Loucy (cell line): Measurements from ENCODE around the gene LTBP4.

Source experiments
- H2AFZ ChIP-seq: fragments of 200-600 bp; sonication (generic); 2 replicates; pipeline ENCODE4 v1.6.0; 2016; ENCODE audit warnings: antibody characterized with exemption, mild to moderate bottlenecking, low read length, moderate library complexity
- H3F3A ChIP-seq: fragments of 200-600 bp; 2 replicates; pipeline ENCODE4 v1.6.0; 2016; ENCODE audit warnings: antibody characterized with exemption, low read depth, mild to moderate bottlenecking
- H3K27me3 ChIP-seq: fragments of 200-600 bp; sonication (generic); 2 replicates; pipeline ENCODE4 v1.6.1; 2014; ENCODE audit warnings: low read length, mild to moderate bottlenecking; ENCODE audit not compliant: insufficient read depth, poor library complexity, severe bottlenecking
- H3K36me3 ChIP-seq: fragments of 200-600 bp; sonication (generic); 2 replicates; pipeline ENCODE4 v1.6.1; 2016; ENCODE audit warnings: low read length; ENCODE audit not compliant: insufficient read depth
- H3K4me1 ChIP-seq: fragments of 200-600 bp; sonication (generic); 2 replicates; pipeline ENCODE4 v1.5.1; 2014; ENCODE audit warnings: low read length, mild to moderate bottlenecking; ENCODE audit not compliant: insufficient read depth, poor library complexity, severe bottlenecking
- H3K4me2 ChIP-seq: fragments of 200-600 bp; sonication (generic); 2 replicates; pipeline ENCODE4 v1.6.0; 2014; ENCODE audit warnings: antibody characterized with exemption, low read length, low read depth, mild to moderate bottlenecking; ENCODE audit not compliant: poor library complexity, severe bottlenecking
- H3K4me3 ChIP-seq: fragments of 200-600 bp; sonication (generic); 2 replicates; pipeline ENCODE4 v1.5.1; 2014; ENCODE audit warnings: low read length, mild to moderate bottlenecking, mixed read lengths; ENCODE audit not compliant: poor library complexity, severe bottlenecking
- H3K79me2 ChIP-seq: fragments of 200-600 bp; sonication (generic); 2 replicates; pipeline ENCODE4 v1.6.1; 2014; ENCODE audit warnings: low read length; ENCODE audit not compliant: insufficient read depth
- H3K9ac ChIP-seq: fragments of 200-600 bp; sonication (generic); 2 replicates; pipeline ENCODE4 v1.6.0; 2014; ENCODE audit warnings: mild to moderate bottlenecking, low read depth, low read length, moderate library complexity; ENCODE audit not compliant: poor library complexity, severe bottlenecking
- H3K9me2 ChIP-seq: fragments of 200-600 bp; sonication (generic); replicated peaks from 2 replicates; pipeline ENCODE4 v1.6.1; 2016; ENCODE audit warnings: low read depth, low read length, mixed read lengths
- H3K9me3 ChIP-seq: fragments of 200-600 bp; sonication (generic); 2 replicates; pipeline ENCODE4 v1.6.1; 2014; ENCODE audit warnings: mild to moderate bottlenecking, antibody characterized with exemption, low read length, low read depth; ENCODE audit not compliant: insufficient read depth
- H4K20me1 ChIP-seq: fragments of 200-600 bp; sonication (generic); 2 replicates; pipeline ENCODE4 v1.6.0; 2014; ENCODE audit warnings: antibody characterized with exemption, low read length, mild to moderate bottlenecking; ENCODE audit not compliant: insufficient read depth, poor library complexity, severe bottlenecking
- CTCF ChIP-seq: fragments of 200-600 bp; sonication (generic); conservative IDR thresholded peaks from 2 replicates; pipeline ENCODE4 v1.5.1; 2014; ENCODE audit warnings: mild to moderate bottlenecking, antibody characterized with exemption, low read length
- EZH2phosphoT487 ChIP-seq: fragments of 200-600 bp; IDR thresholded peaks from 2 replicates; pipeline ENCODE4 v1.6.1; 2018; ENCODE audit warnings: antibody characterized with exemption, mild to moderate bottlenecking, moderate library complexity, borderline replicate concordance

The LTBP4 gene

GRCh38 chr19:40617961-40618360 is 16.8 kb downstream of the LTBP4 start:
- H3K27me3 ChIP-seq: no peaks in the 10 kb centered on the region
- no peak overlapping the region for H2AFZ ChIP-seq
- no peak overlapping the region for H3K4me3 ChIP-seq
- no peaks in the 10 kb centered on the region for H3K9me3 ChIP-seq
- H3K36me3 ChIP-seq: peaks cover 8% of the 10 kb centered on the region; the same call in 1 of the 2 replicates
- no peaks in the 10 kb centered on the region for H3F3A ChIP-seq
- H3K4me2 ChIP-seq: no peak overlapping the region
- no peak for TF ChIP-seq CTCF
- TF ChIP-seq EZH2phosphoT487: no peak
- H3K79me2 ChIP-seq: no peaks in the 10 kb centered on the region
- H3K4me1 ChIP-seq: peaks cover 12% of the 10 kb centered on the region
- H3K9me2 ChIP-seq: no peaks in the 10 kb centered on the region
- peaks cover 12% of the 10 kb centered on the region for H4K20me1 ChIP-seq
- no peak overlapping the region for H3K9ac ChIP-seq

GRCh38 chr19:40619333-40620160 is 18.4 kb downstream of the LTBP4 start:
- TF ChIP-seq EZH2phosphoT487: no peak
- no peak for TF ChIP-seq CTCF
- H3K36me3 ChIP-seq: peaks cover 8% of the 10 kb centered on the region; the same call in 1 of the 2 replicates
- no peak overlapping the region for H3K4me2 ChIP-seq
- H3K27me3 ChIP-seq: no peaks in the 10 kb centered on the region
- H4K20me1 ChIP-seq: peaks cover 7% of the 10 kb centered on the region
- no peaks in the 10 kb centered on the region for H3K79me2 ChIP-seq
- H3F3A ChIP-seq: no peaks in the 10 kb centered on the region
- H3K9me2 ChIP-seq: no peaks in the 10 kb centered on the region
- peaks cover 7% of the 10 kb centered on the region for H3K4me1 ChIP-seq
- H3K4me3 ChIP-seq: no peak overlapping the region
- H3K9ac ChIP-seq: no peak overlapping the region
- H3K9me3 ChIP-seq: no peaks in the 10 kb centered on the region
- H2AFZ ChIP-seq: no peak overlapping the region

GRCh38 chr19:40620161-40620485 is 19.0 kb downstream of the LTBP4 start:
- TF ChIP-seq EZH2phosphoT487 (no peak), CTCF (no peak)
- Histone ChIP-seq H3K4me3 (no peak overlapping the region), H2AFZ (no peak overlapping the region), H3K4me2 (no peak overlapping the region), H3K9me3 (no peaks in the 10 kb centered on the region), H3K27me3 (no peaks in the 10 kb centered on the region), H4K20me1 (peaks cover 2% of the 10 kb centered on the region), H3K9ac (no peak overlapping the region), H3K36me3 (peaks cover 8% of the 10 kb centered on the region; the same call in 1 of the 2 replicates), H3K4me1 (peaks cover under 1% of the 10 kb centered on the region), H3F3A (no peaks in the 10 kb centered on the region), H3K9me2 (no peaks in the 10 kb centered on the region), H3K79me2 (no peaks in the 10 kb centered on the region)
